Chondrocyte (in vitro differentiated cells): ENCODE results near the gene OLFM2. TPM values are rescaled to one million over a fixed set of nuclear protein-coding genes. Genes with fewer than 3 reads are reported as not detected.

Source experiments
- DNase-seq: peaks from one replicate; pipeline ENCODE4 v3.0.0; 2021; ENCODE audit warnings: mixed read lengths, low spot score
- H3K27ac Mint-ChIP-seq: one replicate; pipeline ENCODE4 v1.8.0; 2021; ENCODE audit warnings: mild to moderate bottlenecking, moderate library complexity, mixed read lengths; ENCODE audit not compliant: unreplicated experiment
- H3K27me3 Mint-ChIP-seq: 2 replicates; pipeline ENCODE4 v1.8.0; 2021; ENCODE audit warnings: low read depth, mixed read lengths
- H3K36me3 Mint-ChIP-seq: 2 replicates; pipeline ENCODE4 v1.8.0; 2021; ENCODE audit warnings: low read depth, mixed read lengths
- H3K4me1 Mint-ChIP-seq: 2 replicates; pipeline ENCODE4 v1.8.0; 2021; ENCODE audit warnings: low read depth, mild to moderate bottlenecking, mixed read lengths
- H3K4me3 Mint-ChIP-seq: one replicate; pipeline ENCODE4 v1.8.0; 2021; ENCODE audit warnings: mild to moderate bottlenecking, moderate library complexity, mixed read lengths; ENCODE audit not compliant: unreplicated experiment
- H3K9me3 Mint-ChIP-seq: 2 replicates; pipeline ENCODE4 v1.8.0; 2021; ENCODE audit warnings: low read depth, mixed read lengths
- total RNA-seq: library from RNA; stranded (reverse); gene quantifications from 3 replicates; pipeline ENCODE4 v1.2.1, GENCODE V29; 2021
- TF ChIP-seq, protein P1 (sequence below): fragments of 200-600 bp; sonication (generic); IDR thresholded peaks from 2 replicates; pipeline ENCODE4 v1.5.0; 2021; ENCODE audit warnings: antibody characterized with exemption, mild to moderate bottlenecking, moderate library complexity

The OLFM2 gene
- total RNA-seq, 1 donor from 2014 or later, result 67.9 TPM

DNA sequence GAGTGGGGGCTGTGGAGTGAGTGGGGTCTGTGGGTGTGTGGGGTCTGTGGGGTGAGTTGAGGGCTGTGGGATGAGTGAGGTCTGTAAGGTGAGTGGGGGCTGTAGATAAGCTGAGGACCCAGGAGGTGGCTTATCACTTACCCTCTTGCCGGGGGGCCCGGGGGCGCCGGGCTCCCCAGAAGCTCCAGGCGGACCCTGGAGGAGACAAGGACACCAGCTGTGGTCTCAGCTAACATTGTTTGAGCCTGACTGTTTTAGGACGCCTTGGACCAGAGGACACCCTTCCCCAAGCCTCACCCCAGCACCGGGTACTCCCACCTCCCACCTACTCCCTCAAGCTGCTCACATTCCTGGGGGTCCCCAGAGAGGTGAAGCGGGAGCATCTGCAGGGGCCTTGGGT, 34.2 kb upstream of the OLFM2 start:
- peaks cover 41% of the 10 kb centered on the region for H3K36me3 Mint-ChIP-seq
- H3K4me3 Mint-ChIP-seq, result no peak overlapping the region
- H3K27me3 Mint-ChIP-seq, result peaks cover 2% of the 10 kb centered on the region
- no peaks in the 10 kb centered on the region for H3K9me3 Mint-ChIP-seq
- H3K27ac Mint-ChIP-seq, result no peak overlapping the region
- no peak for DNase-seq
- no peaks in the 10 kb centered on the region for H3K4me1 Mint-ChIP-seq
- TF ChIP-seq, protein P1, sequence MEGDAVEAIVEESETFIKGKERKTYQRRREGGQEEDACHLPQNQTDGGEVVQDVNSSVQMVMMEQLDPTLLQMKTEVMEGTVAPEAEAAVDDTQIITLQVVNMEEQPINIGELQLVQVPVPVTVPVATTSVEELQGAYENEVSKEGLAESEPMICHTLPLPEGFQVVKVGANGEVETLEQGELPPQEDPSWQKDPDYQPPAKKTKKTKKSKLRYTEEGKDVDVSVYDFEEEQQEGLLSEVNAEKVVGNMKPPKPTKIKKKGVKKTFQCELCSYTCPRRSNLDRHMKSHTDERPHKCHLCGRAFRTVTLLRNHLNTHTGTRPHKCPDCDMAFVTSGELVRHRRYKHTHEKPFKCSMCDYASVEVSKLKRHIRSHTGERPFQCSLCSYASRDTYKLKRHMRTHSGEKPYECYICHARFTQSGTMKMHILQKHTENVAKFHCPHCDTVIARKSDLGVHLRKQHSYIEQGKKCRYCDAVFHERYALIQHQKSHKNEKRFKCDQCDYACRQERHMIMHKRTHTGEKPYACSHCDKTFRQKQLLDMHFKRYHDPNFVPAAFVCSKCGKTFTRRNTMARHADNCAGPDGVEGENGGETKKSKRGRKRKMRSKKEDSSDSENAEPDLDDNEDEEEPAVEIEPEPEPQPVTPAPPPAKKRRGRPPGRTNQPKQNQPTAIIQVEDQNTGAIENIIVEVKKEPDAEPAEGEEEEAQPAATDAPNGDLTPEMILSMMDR, result no peak

DNA sequence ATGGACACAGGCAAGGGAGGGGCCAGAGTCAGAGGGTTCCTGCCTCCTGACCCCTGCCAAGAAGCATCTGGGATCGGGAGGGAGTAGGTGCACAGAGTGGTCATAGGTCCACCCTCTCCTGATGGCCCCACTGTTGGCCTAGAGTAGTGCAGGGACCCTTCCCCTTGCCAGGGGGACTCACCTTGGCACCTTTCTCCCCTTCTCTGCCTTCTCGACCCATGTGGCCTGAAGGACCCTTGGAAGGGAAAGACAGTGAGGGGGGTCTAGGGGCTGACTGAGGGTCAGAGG, 33.3 kb upstream of the OLFM2 start:
- Mint-ChIP-seq H3K9me3 (no peaks in the 10 kb centered on the region), H3K4me3 (no peak overlapping the region), H3K36me3 (peaks cover 41% of the 10 kb centered on the region), H3K4me1 (no peaks in the 10 kb centered on the region), H3K27ac (no peak overlapping the region), H3K27me3 (peaks cover 2% of the 10 kb centered on the region)
- TF ChIP-seq, protein P1, result no peak
- DNase-seq, result no peak

DNA sequence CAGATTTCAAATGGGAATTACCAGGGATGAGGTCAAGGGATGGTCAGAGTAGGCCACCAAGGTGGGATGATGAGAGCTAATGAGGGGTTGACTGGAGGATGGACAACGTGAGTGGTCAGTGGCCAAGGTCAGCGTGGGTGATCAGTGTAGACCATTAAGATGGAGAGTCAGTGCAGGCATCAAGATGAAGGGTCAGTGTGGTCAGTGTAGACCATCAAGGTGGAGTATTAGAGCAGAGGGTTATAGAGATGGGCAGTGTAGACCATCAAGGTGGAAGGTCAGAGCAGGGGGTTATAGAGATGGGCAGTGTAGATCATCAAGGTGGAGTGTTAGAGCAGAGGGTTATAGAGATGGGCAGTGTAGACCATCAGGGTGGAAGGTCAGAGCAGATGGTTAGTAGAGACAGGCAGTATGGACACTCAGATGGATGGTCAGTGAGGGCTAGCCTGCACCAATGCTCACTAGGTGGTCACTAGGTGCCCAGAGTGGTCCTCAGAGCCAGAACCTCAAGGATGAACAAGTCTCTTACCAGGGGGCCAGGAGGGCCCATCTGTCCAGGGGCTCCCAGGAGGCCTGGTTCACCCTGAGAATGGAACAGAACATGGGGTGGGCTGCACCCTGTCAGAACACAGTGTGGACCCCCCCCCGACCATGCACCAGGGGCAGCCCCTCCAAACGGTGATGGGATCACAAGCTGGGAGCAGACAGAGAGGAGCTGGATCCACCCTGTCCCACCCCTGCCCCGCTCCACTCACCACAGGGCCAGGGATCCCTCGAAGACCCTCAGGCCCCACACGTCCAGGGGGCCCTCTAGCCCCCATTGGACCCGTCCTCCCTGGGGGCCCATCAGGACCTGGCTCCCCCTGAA, 32.7 kb upstream of the OLFM2 start:
- Mint-ChIP-seq H3K36me3 (peaks cover 41% of the 10 kb centered on the region), H3K4me1 (no peaks in the 10 kb centered on the region), H3K9me3 (no peaks in the 10 kb centered on the region), H3K4me3 (no peak overlapping the region), H3K27me3 (peaks cover 2% of the 10 kb centered on the region), H3K27ac (no peak overlapping the region)
- TF ChIP-seq, protein P1, result no peak
- DNase-seq, result no peak

DNA sequence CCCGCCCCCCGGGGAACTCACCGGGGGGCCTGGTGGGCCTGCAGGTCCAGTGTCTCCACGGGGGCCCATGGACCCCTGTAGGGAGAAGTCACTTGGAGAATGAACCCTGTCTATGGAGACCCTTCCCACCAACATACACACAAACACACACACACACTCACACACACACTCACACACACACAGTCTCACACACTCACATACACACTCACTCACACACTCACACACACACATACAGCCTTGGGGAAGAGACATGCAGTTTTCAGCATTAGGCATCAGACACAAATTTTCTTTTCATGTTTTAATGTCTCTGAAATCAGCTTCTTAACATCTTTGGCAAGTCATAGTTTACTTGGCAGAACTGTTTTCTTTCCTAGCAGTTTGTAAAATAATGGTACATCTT, 31.0 kb upstream of the OLFM2 start:
- H3K4me3 Mint-ChIP-seq, result no peak overlapping the region
- DNase-seq, result no peak
- peaks cover 2% of the 10 kb centered on the region for H3K27me3 Mint-ChIP-seq
- no peaks in the 10 kb centered on the region for H3K9me3 Mint-ChIP-seq
- peaks cover 41% of the 10 kb centered on the region for H3K36me3 Mint-ChIP-seq
- no peak overlapping the region for H3K27ac Mint-ChIP-seq
- H3K4me1 Mint-ChIP-seq, result no peaks in the 10 kb centered on the region
- TF ChIP-seq, protein P1, result no peak

DNA sequence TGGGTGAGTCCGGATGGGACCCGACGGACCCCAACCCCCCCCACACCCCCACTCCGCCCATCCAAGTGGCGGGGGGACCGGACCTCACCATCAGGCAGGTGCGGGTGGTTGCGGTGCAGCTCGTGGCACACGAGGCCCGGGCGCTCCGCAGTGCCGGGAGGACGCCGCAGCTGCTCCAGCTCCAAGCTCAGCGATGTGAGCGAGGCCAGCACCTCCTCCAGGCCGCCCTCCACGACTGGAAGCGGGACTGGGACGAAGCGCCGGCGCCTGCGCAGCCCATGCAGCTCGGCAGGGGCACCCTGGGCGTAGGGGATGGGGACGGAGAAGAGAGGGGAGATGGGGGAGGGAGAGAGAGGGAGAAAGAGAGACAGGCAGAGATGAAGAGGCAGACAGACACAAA, 30.1 kb upstream of the OLFM2 start:
- peaks cover 33% of the 10 kb centered on the region for H3K36me3 Mint-ChIP-seq
- no peak for DNase-seq
- no peak overlapping the region for H3K4me3 Mint-ChIP-seq
- no peaks in the 10 kb centered on the region for H3K9me3 Mint-ChIP-seq
- TF ChIP-seq, protein P1, result no peak
- no peaks in the 10 kb centered on the region for H3K4me1 Mint-ChIP-seq
- peaks cover 2% of the 10 kb centered on the region for H3K27me3 Mint-ChIP-seq
- no peak overlapping the region for H3K27ac Mint-ChIP-seq
